Fibroblast of skin of left biceps (primary cell): ENCODE measurements around the gene OBSCN.

Experiments used
- DNase-seq, 2 experiments: peaks; one replicate each; pipeline ENCODE4 v3.0.0-alpha.2; 2013; ENCODE audit warnings: low read depth in 2 of 2

OBSCN gene

GRCh38 chr1:228401782-228402640 is 194.2 kb downstream of the OBSCN start:
- no peak for DNase-seq

GRCh38 chr1:228402641-228403025 is 194.8 kb downstream of the OBSCN start:
- no peak for DNase-seq

GRCh38 chr1:228403231-228403631 is 195.4 kb downstream of the OBSCN start:
- no peak for DNase-seq

GRCh38 chr1:228404107-228404720 is 196.4 kb downstream of the OBSCN start:
- no peak for DNase-seq

GRCh38 chr1:228405200-228405978 is 197.5 kb downstream of the OBSCN start:
- DNase-seq, result no peak

GRCh38 chr1:228405979-228406228 is 198.1 kb downstream of the OBSCN start:
- DNase-seq, result no peak

GRCh38 chr1:228407106-228408040 is 199.5 kb downstream of the OBSCN start:
- peak in 1 of 2 experiments; percentile 6 for DNase-seq

- no peak for DNase-seq
Measured at GRCh38 chr1:228408041-228408868, 200.4 kb downstream of the OBSCN start.

GRCh38 chr1:228408869-228409805 is 201.3 kb downstream of the OBSCN start:
- DNase-seq, result no peak

- DNase-seq, result no peak
Measured at GRCh38 chr1:228410015-228410414, 202.2 kb downstream of the OBSCN start.

- no peak for DNase-seq
Measured at GRCh38 chr1:228410671-228411070, 202.8 kb downstream of the OBSCN start.

- DNase-seq, result no peak
Measured at GRCh38 chr1:228411121-228411520, 203.3 kb downstream of the OBSCN start.

GRCh38 chr1:228411548-228412430 is 203.9 kb downstream of the OBSCN start:
- no peak for DNase-seq

- no peak for DNase-seq
Measured at GRCh38 chr1:228413241-228414010, 205.6 kb downstream of the OBSCN start.

- DNase-seq, result no peak
Measured at GRCh38 chr1:228414511-228415211, 206.8 kb downstream of the OBSCN start.

GRCh38 chr1:228415221-228415620 is 207.4 kb downstream of the OBSCN start:
- no peak for DNase-seq

GRCh38 chr1:228415853-228416216 is 208.0 kb downstream of the OBSCN start:
- DNase-seq, result no peak
